IPS-20b (cell line): ENCODE results near the gene ALCAM.

Experiments used
- H3K27ac ChIP-seq: one replicate; pipeline ENCODE4 v1.5.1; 2013; ENCODE audit warnings: low read length
- H3K27me3 ChIP-seq: 2 replicates; pipeline ENCODE4 v1.6.1; 2013; ENCODE audit warnings: mild to moderate bottlenecking, low read length, inconsistent platforms; ENCODE audit not compliant: insufficient read depth
- H3K36me3 ChIP-seq: 2 replicates; pipeline ENCODE4 v1.6.1; 2013; ENCODE audit warnings: low read depth, mild to moderate bottlenecking, inconsistent platforms, low read length, moderate library complexity; ENCODE audit not compliant: insufficient read depth
- H3K4me1 ChIP-seq: 2 replicates; pipeline ENCODE4 v1.6.1; 2013; ENCODE audit warnings: mild to moderate bottlenecking, control low read depth, inconsistent platforms, low read length, moderate library complexity; ENCODE audit not compliant: insufficient read depth
- H3K4me3 ChIP-seq: 2 replicates; pipeline ENCODE4 v1.5.1; 2013; ENCODE audit warnings: mild to moderate bottlenecking, low read length, inconsistent platforms
- H3K9ac ChIP-seq: 2 replicates; pipeline ENCODE4 v1.6.1; 2013; ENCODE audit warnings: low read depth, mild to moderate bottlenecking, inconsistent platforms, low read length, moderate library complexity
- H3K9me3 ChIP-seq: 2 replicates; pipeline ENCODE4 v1.6.1; 2013; ENCODE audit warnings: mild to moderate bottlenecking, low read depth, low read length, inconsistent platforms; ENCODE audit not compliant: insufficient read depth

ALCAM gene

GRCh38 chr3:105521770-105522169 is 155.1 kb downstream of the ALCAM start:
- Histone ChIP-seq H3K9me3 (no peaks in the 10 kb centered on the region), H3K36me3 (peaks cover 5% of the 10 kb centered on the region; the same call in 1 of the 2 replicates), H3K27me3 (no peaks in the 10 kb centered on the region), H3K27ac (no peak overlapping the region), H3K4me3 (no peak overlapping the region), H3K9ac (no peak overlapping the region), H3K4me1 (no peaks in the 10 kb centered on the region)

- no peaks in the 10 kb centered on the region for H3K27me3 ChIP-seq
- H3K9me3 ChIP-seq, result no peaks in the 10 kb centered on the region
- peaks cover 5% of the 10 kb centered on the region; the same call in 1 of the 2 replicates for H3K36me3 ChIP-seq
- H3K27ac ChIP-seq, result no peak overlapping the region
- no peak overlapping the region for H3K4me3 ChIP-seq
- no peaks in the 10 kb centered on the region for H3K4me1 ChIP-seq
- H3K9ac ChIP-seq, result no peak overlapping the region
These were observed 156.8 kb downstream of the ALCAM start for GRCh38 chr3:105523501-105523900.

- Histone ChIP-seq H3K27ac (no peak overlapping the region), H3K4me3 (no peak overlapping the region), H3K36me3 (peaks cover 5% of the 10 kb centered on the region; the same call in 1 of the 2 replicates), H3K9me3 (no peaks in the 10 kb centered on the region), H3K9ac (no peak overlapping the region), H3K4me1 (no peaks in the 10 kb centered on the region), H3K27me3 (no peaks in the 10 kb centered on the region)
These were observed 158.8 kb downstream of the ALCAM start for GRCh38 chr3:105525531-105525930.

GRCh38 chr3:105526360-105527111 is 159.8 kb downstream of the ALCAM start:
- no peak overlapping the region for H3K27ac ChIP-seq
- no peaks in the 10 kb centered on the region for H3K4me1 ChIP-seq
- no peak overlapping the region for H3K4me3 ChIP-seq
- peaks cover 5% of the 10 kb centered on the region; the same call in 1 of the 2 replicates for H3K36me3 ChIP-seq
- H3K27me3 ChIP-seq, result no peaks in the 10 kb centered on the region
- H3K9ac ChIP-seq, result no peak overlapping the region
- no peaks in the 10 kb centered on the region for H3K9me3 ChIP-seq

- no peaks in the 10 kb centered on the region for H3K27me3 ChIP-seq
- no peaks in the 10 kb centered on the region for H3K9me3 ChIP-seq
- no peak overlapping the region for H3K27ac ChIP-seq
- no peak overlapping the region for H3K4me3 ChIP-seq
- H3K4me1 ChIP-seq, result no peaks in the 10 kb centered on the region
- H3K36me3 ChIP-seq, result peaks cover 5% of the 10 kb centered on the region; the same call in 1 of the 2 replicates
- H3K9ac ChIP-seq, result no peak overlapping the region
These were observed 160.8 kb downstream of the ALCAM start for GRCh38 chr3:105527535-105527934.

GRCh38 chr3:105527949-105528348 is 161.2 kb downstream of the ALCAM start:
- Histone ChIP-seq H3K36me3 (peaks cover 5% of the 10 kb centered on the region; the same call in 1 of the 2 replicates), H3K27ac (no peak overlapping the region), H3K9ac (no peak overlapping the region), H3K27me3 (no peaks in the 10 kb centered on the region), H3K4me1 (no peaks in the 10 kb centered on the region), H3K9me3 (no peaks in the 10 kb centered on the region), H3K4me3 (no peak overlapping the region)

- Histone ChIP-seq H3K9me3 (no peaks in the 10 kb centered on the region), H3K27me3 (no peaks in the 10 kb centered on the region), H3K4me1 (no peaks in the 10 kb centered on the region), H3K9ac (no peak overlapping the region), H3K36me3 (peaks cover 5% of the 10 kb centered on the region; the same call in 1 of the 2 replicates), H3K27ac (no peak overlapping the region), H3K4me3 (no peak overlapping the region)
These were observed 162.2 kb downstream of the ALCAM start for GRCh38 chr3:105528955-105529354.

GRCh38 chr3:105529456-105529855 is 162.7 kb downstream of the ALCAM start:
- Histone ChIP-seq H3K9me3 (no peaks in the 10 kb centered on the region), H3K4me1 (no peaks in the 10 kb centered on the region), H3K4me3 (no peak overlapping the region), H3K27me3 (no peaks in the 10 kb centered on the region), H3K27ac (no peak overlapping the region), H3K9ac (no peak overlapping the region), H3K36me3 (peaks cover 2% of the 10 kb centered on the region; the same call in 1 of the 2 replicates)

GRCh38 chr3:105532251-105532650 is 165.5 kb downstream of the ALCAM start:
- no peak overlapping the region for H3K4me3 ChIP-seq
- no peaks in the 10 kb centered on the region for H3K27me3 ChIP-seq
- H3K9me3 ChIP-seq, result no peaks in the 10 kb centered on the region
- no peaks in the 10 kb centered on the region for H3K36me3 ChIP-seq
- no peak overlapping the region for H3K27ac ChIP-seq
- no peaks in the 10 kb centered on the region for H3K4me1 ChIP-seq
- H3K9ac ChIP-seq, result no peak overlapping the region

GRCh38 chr3:105533960-105534359 is 167.3 kb downstream of the ALCAM start:
- no peak overlapping the region for H3K9ac ChIP-seq
- no peaks in the 10 kb centered on the region for H3K27me3 ChIP-seq
- H3K9me3 ChIP-seq, result no peaks in the 10 kb centered on the region
- no peak overlapping the region for H3K27ac ChIP-seq
- H3K36me3 ChIP-seq, result no peaks in the 10 kb centered on the region
- H3K4me1 ChIP-seq, result no peaks in the 10 kb centered on the region
- no peak overlapping the region for H3K4me3 ChIP-seq

- Histone ChIP-seq H3K27me3 (no peaks in the 10 kb centered on the region), H3K4me3 (no peak overlapping the region), H3K27ac (no peak overlapping the region), H3K36me3 (no peaks in the 10 kb centered on the region), H3K4me1 (no peaks in the 10 kb centered on the region), H3K9ac (no peak overlapping the region), H3K9me3 (no peaks in the 10 kb centered on the region)
These were observed 167.8 kb downstream of the ALCAM start for GRCh38 chr3:105534491-105534890.

- Histone ChIP-seq H3K27me3 (no peaks in the 10 kb centered on the region), H3K4me1 (no peaks in the 10 kb centered on the region), H3K4me3 (no peak overlapping the region), H3K9me3 (no peaks in the 10 kb centered on the region), H3K27ac (no peak overlapping the region), H3K36me3 (peaks cover 11% of the 10 kb centered on the region), H3K9ac (no peak overlapping the region)
These were observed 170.8 kb downstream of the ALCAM start for GRCh38 chr3:105537371-105538080.
